ENCODE results near the gene CCDC80. TPM values are rescaled to one million over a fixed set of nuclear protein-coding genes. Genes with fewer than 3 reads are reported as not detected.
"Not testable (repeated sequence)": the region's sequence is repeated elsewhere in the genome, so short reads cannot be mapped to it uniquely, and the experiment has no call there.

CCDC80 gene
- total RNA-seq, 8 experiments from 2014 or later: 1.3 to 681 (median 4.0) TPM

DNA sequence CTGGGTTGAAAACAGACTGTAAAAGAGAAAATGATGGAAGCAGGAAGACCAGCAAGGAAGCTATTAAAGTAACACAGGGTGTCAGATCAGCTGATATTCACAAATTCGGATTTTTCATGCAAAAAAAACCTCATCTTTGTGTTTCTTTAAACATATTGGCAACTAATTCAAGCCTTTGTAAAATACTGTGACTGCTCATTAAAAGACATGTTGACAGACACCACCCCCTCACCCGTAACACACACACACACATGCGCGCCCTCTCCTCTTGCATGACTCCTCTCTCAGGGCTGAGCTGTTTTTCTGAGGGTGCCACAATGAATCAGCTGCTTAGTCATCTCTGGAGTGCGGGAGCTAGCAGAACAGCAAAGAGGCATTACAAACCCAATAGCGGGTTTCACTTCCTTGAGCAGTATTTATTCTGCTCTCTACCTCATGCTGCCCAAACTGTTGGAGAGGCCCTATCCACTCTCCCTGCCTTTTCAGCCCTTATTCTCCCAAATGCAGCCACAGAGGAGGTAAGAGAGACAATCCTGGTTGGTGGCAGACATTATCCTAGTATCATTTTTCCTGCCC lies 35.8 kb upstream of the CCDC80 start:
- Histone ChIP-seq H3K4me1 (replicated peaks in 1 of 2) (peaks cover 7 to 9% of the 10 kb centered on the region in 2 donors), H3K27ac (no peak overlapping the region), H3K4me3 (no peak overlapping the region)
- ATAC-seq (replicated peaks in 6 of 8): peak; percentile 38 to 100 (median 100)
- in situ Hi-C loops (cut with MboI; ENCODE audit: low pct_unique_long_range_greater_than_20kb in 2 of 9, low sequenced_read_pairs in 9 of 9, unreplicated experiment in 9 of 9): no loop called here
- 0 to 52% (median 14%) methylated on average over 1 to 4 of the region's 6 CpGs for WGBS, 10 experiments

DNA sequence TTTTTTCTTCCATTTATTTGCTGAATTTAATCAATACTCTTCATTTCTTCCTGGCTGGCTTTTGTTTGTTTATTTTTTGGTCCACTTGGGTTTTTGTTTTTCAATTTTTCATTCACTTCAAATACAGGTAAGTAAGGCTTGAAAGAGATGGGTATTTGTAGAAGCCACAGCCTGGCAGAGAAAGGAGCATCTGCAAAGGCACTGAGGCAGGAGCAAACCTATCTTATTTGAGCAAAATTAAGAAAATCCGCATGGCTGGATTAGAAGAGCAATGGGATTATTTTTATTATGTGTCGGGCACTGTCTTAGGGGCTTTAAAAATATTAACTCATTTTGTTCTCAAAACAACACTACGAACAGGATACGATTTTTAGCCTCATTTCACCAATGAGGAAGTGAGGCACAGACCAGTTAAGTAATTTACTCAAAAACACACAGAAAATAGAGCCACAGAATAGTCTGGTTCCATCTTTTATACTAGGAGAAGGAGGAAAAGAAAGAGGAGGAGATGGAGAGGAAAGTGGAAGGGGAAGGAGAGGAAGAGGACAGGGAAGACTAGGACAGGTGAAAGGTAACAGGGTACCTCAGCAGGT lies 35.1 kb upstream of the CCDC80 start:
- no peak overlapping the region for H3K27ac ChIP-seq
- H3K4me3 ChIP-seq: no peak overlapping the region
- in situ Hi-C loops (cut with MboI; ENCODE audit: low pct_unique_long_range_greater_than_20kb in 2 of 9, low sequenced_read_pairs in 9 of 9, unreplicated experiment in 9 of 9): no loop called here
- ATAC-seq (replicated peaks in 6 of 8): no peak
- 69 to 100% (median 91%) methylated on average over 2 to 4 of the region's 4 CpGs; no CpG with 5 or more reads in 2 of the 10 experiments for WGBS, 10 experiments
- peaks cover 7 to 9% of the 10 kb centered on the region in 2 donors for H3K4me1 ChIP-seq (replicated peaks in 1 of 2)

DNA sequence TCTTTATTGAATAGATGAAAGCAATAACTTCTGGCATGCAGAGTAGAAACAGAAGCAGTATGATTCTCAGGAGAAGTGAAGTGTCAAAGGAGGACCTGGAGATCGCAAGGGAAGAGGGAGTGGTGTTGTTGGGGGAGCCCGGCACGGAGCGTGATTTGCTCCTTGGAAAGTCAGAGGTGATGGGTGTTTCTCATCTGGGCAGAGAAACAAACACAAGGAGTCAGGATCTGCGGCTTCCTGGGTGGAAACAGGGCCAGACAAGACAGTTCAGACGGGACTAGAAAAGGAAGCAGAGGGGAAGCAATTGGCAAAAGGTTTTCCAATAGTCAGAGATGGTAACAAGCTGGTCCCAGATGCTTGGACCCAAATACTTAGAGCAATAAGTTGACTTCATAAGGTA lies 34.4 kb upstream of the CCDC80 start:
- in situ Hi-C loops (cut with MboI; ENCODE audit: low pct_unique_long_range_greater_than_20kb in 2 of 9, low sequenced_read_pairs in 9 of 9, unreplicated experiment in 9 of 9): no loop called here
- Histone ChIP-seq H3K27ac (no peak overlapping the region), H3K4me1 (replicated peaks in 1 of 2) (peaks cover 7 to 9% of the 10 kb centered on the region in 2 donors), H3K4me3 (no peak overlapping the region)
- 22 to 87% (median 67%) methylated on average over 2 to 6 of the region's 6 CpGs; no CpG with 5 or more reads in 1 of the 10 experiments for WGBS, 10 experiments
- ATAC-seq (replicated peaks in 6 of 8): no peak

DNA sequence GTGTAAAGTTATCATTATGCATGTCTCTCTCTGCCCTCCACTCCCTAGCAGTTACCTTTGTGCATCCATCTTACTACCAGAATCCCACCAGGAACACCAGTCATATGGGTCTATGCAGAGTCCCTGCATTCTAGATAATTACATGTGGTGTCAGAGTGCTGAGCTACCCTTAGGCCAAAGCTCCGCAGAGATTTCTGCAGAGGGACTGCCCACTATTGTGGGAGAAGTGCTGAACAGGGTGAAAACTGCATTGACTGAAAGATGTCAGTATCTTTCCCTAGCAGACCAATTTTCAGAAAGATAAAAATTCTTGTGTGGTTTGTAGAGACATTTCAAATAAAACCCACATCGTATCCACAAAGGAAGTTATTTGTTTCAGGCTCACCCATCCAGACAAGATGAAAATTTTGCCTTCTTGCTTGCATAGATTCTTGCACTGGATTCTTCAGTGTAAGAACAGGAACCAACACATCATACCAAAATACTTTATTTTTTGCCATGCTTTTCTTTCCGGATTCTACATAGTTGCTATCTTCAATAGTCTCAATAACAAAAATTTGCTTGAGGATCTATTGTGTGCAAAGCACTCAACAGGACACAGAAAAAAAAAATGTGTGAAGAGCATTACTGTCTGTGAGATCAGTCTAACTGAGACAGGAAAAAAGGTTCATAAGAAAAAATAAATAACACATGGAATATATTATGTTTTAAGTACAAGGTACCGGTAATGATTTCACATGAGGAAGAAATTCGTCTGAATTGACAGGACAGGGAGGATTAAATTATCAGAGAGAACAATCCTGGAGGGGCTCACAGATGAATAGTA lies 32.0 kb upstream of the CCDC80 start:
- no peak overlapping the region for H3K4me3 ChIP-seq
- 15 to 94% (median 70%) methylated on average over 2 to 5 of the region's 5 CpGs; no CpG with 5 or more reads in 1 of the 10 experiments for WGBS, 10 experiments
- in situ Hi-C loops (cut with MboI; ENCODE audit: low pct_unique_long_range_greater_than_20kb in 2 of 9, low sequenced_read_pairs in 9 of 9, unreplicated experiment in 9 of 9): no loop called here
- H3K27ac ChIP-seq: no peak overlapping the region
- no peak for ATAC-seq (replicated peaks in 6 of 8)
- peaks cover 7 to 9% of the 10 kb centered on the region in 2 donors for H3K4me1 ChIP-seq (replicated peaks in 1 of 2)

DNA sequence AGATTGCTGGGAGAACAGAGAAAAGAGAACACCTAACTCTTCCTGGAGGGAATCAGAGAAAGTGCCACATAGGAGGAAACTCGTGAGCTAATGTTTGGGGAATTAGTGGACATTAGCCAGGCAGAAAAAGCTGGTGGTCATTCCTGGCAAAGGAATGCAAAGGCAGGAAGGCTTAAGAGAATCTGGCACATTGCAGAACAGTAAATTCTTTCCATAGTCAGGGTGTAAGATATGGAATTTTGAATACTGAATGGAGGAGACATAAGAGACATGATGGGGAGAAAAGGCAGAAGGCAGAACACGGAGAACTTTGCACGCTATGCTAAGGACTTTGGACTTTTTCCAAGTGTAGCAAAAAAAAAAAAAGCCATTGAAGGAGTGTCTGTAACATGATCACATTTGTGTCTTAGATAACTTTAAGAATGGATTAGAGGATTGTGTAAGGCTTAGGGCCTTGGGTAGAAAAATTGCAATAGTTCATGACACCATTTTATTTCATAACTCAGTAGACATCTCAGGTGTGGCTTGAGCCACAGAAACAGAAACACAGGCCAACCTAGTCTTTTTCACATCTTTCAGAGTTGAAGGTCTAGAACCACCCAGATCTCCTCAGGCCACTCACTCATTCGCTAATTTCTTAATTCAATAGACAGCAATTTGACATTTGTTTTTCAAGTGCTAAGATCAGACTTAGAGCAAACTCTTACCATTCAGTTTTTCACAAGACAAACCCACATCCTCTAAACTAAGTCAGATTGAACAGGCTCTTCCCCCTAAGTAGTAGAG lies 31.2 kb upstream of the CCDC80 start:
- in situ Hi-C loops (cut with MboI; ENCODE audit: low pct_unique_long_range_greater_than_20kb in 2 of 9, low sequenced_read_pairs in 9 of 9, unreplicated experiment in 9 of 9): no loop called here
- H3K27ac ChIP-seq: no peak overlapping the region
- H3K4me3 ChIP-seq: no peak overlapping the region
- H3K4me1 ChIP-seq (replicated peaks in 1 of 2): peaks cover 5 to 8% of the 10 kb centered on the region in 2 donors
- 8 to 95% (median 73%) methylated on average over 2 to 4 of the region's 4 CpGs for WGBS, 10 experiments
- ATAC-seq (replicated peaks in 6 of 8): peak in 3 of 8 experiments; percentile 63 to 91 (median 81)

DNA sequence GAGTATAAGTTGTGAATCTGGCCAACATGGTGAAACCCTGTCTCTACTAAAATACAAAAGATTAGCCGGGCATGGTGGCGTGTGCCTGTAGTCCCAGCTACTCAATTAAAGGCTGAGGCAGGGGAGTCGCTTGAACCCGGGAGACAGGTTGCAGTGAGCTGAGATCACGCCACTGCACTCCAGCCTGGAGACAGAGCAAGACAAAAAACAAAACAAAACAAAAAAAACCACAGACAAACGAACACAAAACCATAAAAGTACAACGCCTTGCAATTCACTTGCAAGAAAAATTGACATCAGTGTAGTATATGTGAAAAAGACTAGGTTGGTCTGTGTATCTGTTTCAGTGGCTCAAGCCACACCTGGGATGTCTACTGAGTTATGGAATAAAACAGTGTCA lies 29.9 kb upstream of the CCDC80 start:
- ATAC-seq (replicated peaks in 6 of 8): no peak
- Histone ChIP-seq H3K4me1 (replicated peaks in 1 of 2) (no peaks in the 10 kb centered on the region), H3K27ac (no peak overlapping the region), H3K4me3 (no peak overlapping the region)
- WGBS, 10 experiments: 52 to 100% (median 79%) methylated on average over 2 to 5 of the region's 7 CpGs; no CpG with 5 or more reads in 2 of the 10 experiments
- in situ Hi-C loops (cut with MboI; ENCODE audit: low pct_unique_long_range_greater_than_20kb in 2 of 9, low sequenced_read_pairs in 9 of 9, unreplicated experiment in 9 of 9): no loop called here

DNA sequence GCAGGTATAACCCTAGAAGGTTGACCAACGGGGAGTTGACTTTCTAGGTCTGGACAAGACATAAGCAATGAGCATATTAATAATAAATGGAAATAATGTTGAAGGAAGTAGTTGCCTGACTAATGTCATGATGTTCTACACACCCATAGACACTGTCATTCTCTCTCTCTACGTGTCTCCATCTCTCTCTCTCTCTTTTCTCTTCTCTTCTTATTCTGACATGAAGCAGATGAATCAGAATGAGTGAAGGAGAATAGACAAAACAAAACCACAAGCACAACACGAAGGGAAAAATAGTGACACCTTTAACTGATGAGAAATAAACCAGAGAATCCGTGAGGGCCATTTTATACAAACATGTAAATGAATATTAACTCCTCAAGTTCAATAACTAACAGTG lies 26.7 kb upstream of the CCDC80 start:
- 0 to 94% (median 77%) methylated on average over 1 to 4 of the region's 4 CpGs for WGBS, 10 experiments
- H3K4me1 ChIP-seq (replicated peaks in 1 of 2): no peaks in the 10 kb centered on the region
- no peak overlapping the region for H3K4me3 ChIP-seq
- ATAC-seq (replicated peaks in 6 of 8): no peak
- in situ Hi-C loops (cut with MboI; ENCODE audit: low pct_unique_long_range_greater_than_20kb in 2 of 9, low sequenced_read_pairs in 9 of 9, unreplicated experiment in 9 of 9): no loop called here
- no peak overlapping the region for H3K27ac ChIP-seq

DNA sequence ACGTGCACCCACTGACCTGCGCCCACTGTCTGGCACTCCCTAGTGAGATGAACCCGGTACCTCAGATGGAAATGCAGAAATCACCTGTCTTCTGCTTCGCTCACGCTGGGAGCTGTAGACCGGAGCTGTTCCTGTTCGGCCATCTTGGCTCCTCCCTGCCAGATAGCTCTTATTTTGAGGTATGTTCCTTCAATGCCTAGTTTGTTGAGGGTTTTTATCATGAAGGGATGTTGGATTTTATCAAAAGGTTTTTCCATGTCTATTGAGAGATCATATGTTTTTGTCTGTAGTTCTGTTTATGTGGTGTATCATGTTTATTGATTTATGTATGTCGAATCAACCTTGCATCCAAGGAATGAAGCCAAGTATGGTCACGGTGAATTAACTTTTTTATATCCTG lies 24.1 kb upstream of the CCDC80 start:
- H3K4me1 ChIP-seq (replicated peaks in 1 of 2); ATAC-seq (replicated peaks in 6 of 8); H3K27ac ChIP-seq; in situ Hi-C loops (cut with MboI; ENCODE audit: low pct_unique_long_range_greater_than_20kb in 2 of 9, low sequenced_read_pairs in 9 of 9, unreplicated experiment in 9 of 9): not testable (repeated sequence)
- 43 to 100% (median 81%) methylated on average over 2 to 6 of the region's 9 CpGs; no CpG with 5 or more reads in 5 of the 10 experiments for WGBS, 10 experiments
- H3K4me3 ChIP-seq: peak overlapping the region in 2 of 5 donors; percentile 7 to 25

DNA sequence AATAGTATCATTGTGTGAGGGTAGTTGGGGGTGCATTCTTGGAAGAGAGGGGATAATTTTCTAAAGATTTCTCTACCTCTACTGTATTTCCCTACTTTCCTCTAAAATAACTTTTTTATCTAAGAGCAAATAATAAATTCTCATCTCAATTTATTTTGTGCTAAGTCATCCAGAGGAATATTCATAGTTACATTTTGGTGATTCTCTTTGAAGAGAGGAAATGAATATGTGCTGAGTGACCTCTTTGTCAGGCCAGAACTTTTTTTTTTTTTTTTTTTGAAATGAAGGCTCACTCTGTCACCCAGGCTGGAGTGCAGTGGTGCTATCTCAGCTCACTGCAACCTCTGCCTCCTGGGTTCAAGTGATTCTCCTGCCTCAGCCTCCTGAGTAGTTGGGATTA lies 15.1 kb upstream of the CCDC80 start:
- Histone ChIP-seq H3K4me1 (replicated peaks in 1 of 2) (no peaks in the 10 kb centered on the region), H3K27ac (no peak overlapping the region), H3K4me3 (no peak overlapping the region)
- in situ Hi-C loops (cut with MboI; ENCODE audit: low pct_unique_long_range_greater_than_20kb in 2 of 9, low sequenced_read_pairs in 9 of 9, unreplicated experiment in 9 of 9): no loop called here
- peak in 2 of 8 experiments; percentile 5 to 21 for ATAC-seq (replicated peaks in 6 of 8)

DNA sequence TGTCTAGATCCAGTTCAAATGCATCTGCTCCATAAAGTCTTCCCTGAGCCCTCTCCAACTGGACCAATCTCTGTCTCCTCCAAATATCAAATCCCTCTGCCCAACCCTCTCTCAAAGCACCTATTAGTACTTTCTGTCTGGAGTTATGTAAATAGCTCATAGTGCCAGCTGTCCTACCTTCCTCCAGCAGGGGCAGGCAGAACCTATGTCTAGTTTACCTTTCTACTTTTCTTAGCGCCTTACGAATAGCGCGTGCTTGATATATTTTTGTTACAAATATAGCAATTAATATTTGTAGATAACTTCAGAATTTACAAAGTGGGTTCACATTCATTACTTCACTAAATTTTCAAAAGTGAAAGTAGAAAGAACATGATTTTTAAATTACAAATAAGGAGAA lies 14.0 kb upstream of the CCDC80 start:
- Histone ChIP-seq H3K4me3 (no peak overlapping the region), H3K27ac (no peak overlapping the region), H3K4me1 (replicated peaks in 1 of 2) (no peaks in the 10 kb centered on the region)
- in situ Hi-C loops (cut with MboI; ENCODE audit: low pct_unique_long_range_greater_than_20kb in 2 of 9, low sequenced_read_pairs in 9 of 9, unreplicated experiment in 9 of 9): no loop called here
- no peak for ATAC-seq (replicated peaks in 6 of 8)
- 93 to 100% (median 96%) methylated on average over 3 to 4 of the region's 4 CpGs; no CpG with 5 or more reads in 1 of the 10 experiments for WGBS, 10 experiments

DNA sequence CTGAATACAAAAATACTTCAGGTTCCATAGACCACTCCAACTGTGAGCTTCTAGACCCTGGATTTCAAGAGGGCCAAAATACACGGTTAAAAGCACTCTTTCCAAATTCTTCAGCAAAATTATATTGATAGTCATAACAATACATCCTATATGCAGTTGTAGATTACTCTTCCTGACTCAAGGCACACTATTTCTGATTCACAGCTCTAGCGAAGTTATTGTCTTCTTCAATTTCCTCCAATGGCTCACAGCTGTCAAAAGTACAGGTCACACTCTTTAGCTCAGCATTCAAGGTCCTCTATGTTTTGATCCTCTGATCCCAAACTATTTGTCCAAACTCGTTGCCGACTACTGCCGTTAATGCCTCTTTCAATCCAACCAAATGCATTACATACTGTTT lies 13.5 kb upstream of the CCDC80 start:
- Histone ChIP-seq H3K27ac (no peak overlapping the region), H3K4me1 (replicated peaks in 1 of 2) (no peaks in the 10 kb centered on the region), H3K4me3 (no peak overlapping the region)
- WGBS, 10 experiments: 0 to 97% (median 85%) methylated on average over 2 to 5 of the region's 5 CpGs; no CpG with 5 or more reads in 1 of the 10 experiments
- no peak for ATAC-seq (replicated peaks in 6 of 8)
- in situ Hi-C loops (cut with MboI; ENCODE audit: low pct_unique_long_range_greater_than_20kb in 2 of 9, low sequenced_read_pairs in 9 of 9, unreplicated experiment in 9 of 9): no loop called here

DNA sequence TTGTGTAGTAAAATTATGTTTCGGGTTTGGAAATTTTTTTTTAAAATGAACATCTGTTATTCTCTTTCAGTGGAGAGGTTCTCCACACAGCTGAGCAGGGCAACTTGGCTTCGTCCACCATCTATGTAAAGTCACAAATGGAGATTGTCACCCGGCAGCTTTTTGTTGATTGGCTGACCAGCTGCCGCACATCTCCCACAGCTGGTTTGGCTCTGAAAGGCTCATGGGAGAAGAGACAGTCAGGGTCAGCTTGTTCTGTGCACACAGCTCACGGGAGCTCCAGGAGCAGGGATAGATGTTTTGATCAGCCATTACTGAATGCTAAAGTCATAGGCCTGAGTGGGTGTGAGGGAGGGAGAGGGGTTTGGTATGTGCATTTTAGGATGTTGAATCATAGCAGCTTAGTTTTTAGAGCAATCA lies 12.9 kb upstream of the CCDC80 start:
- no peak overlapping the region for H3K4me3 ChIP-seq
- no peaks in the 10 kb centered on the region for H3K4me1 ChIP-seq (replicated peaks in 1 of 2)
- in situ Hi-C loops (cut with MboI; ENCODE audit: low pct_unique_long_range_greater_than_20kb in 2 of 9, low sequenced_read_pairs in 9 of 9, unreplicated experiment in 9 of 9): no loop called here
- WGBS, 10 experiments: 10 to 100% (median 25%) methylated on average over 1 to 4 of the region's 5 CpGs; no CpG with 5 or more reads in 3 of the 10 experiments
- ATAC-seq (replicated peaks in 6 of 8): peak in 2 of 8 experiments; percentile 34 to 50
- no peak overlapping the region for H3K27ac ChIP-seq
